Endodermal cell (in vitro differentiated cells): Measurements from ENCODE around the gene PLCB3. TPM values are rescaled to one million over a fixed set of nuclear protein-coding genes. Genes with fewer than 3 reads are reported as not detected.

Source experiments
- DNase-seq: peaks from one replicate; pipeline ENCODE4 v3.0.0-alpha.2; 2017
- H3K27ac ChIP-seq: 2 replicates; pipeline ENCODE4 v1.5.1; 2013; ENCODE audit warnings: mild to moderate bottlenecking, low read depth, low read length, moderate library complexity
- H3K27me3 ChIP-seq: 2 replicates; pipeline ENCODE4 v1.6.1; 2013; ENCODE audit warnings: mild to moderate bottlenecking, low read length, moderate library complexity; ENCODE audit not compliant: insufficient read depth, control insufficient read depth, poor library complexity, severe bottlenecking
- H3K36me3 ChIP-seq: 2 replicates; pipeline ENCODE4 v1.7.0; 2013; ENCODE audit warnings: mild to moderate bottlenecking, low read length, moderate library complexity; ENCODE audit not compliant: control insufficient read depth, insufficient read depth
- H3K4me1 ChIP-seq: one replicate; pipeline ENCODE4 v1.7.0; 2013; ENCODE audit warnings: low read length; ENCODE audit not compliant: control insufficient read depth, insufficient read depth
- H3K4me3 ChIP-seq: 2 replicates; pipeline ENCODE4 v1.5.1; 2013; ENCODE audit warnings: mild to moderate bottlenecking, low read length, moderate library complexity
- H3K9ac ChIP-seq: 2 replicates; pipeline ENCODE4 v1.6.1; 2013; ENCODE audit warnings: mild to moderate bottlenecking, low read length, moderate library complexity; ENCODE audit not compliant: poor library complexity, severe bottlenecking; ENCODE audit errors: extremely low read depth
- H3K9me3 ChIP-seq: 2 replicates; pipeline ENCODE4 v1.6.1; 2013; ENCODE audit warnings: mild to moderate bottlenecking, low read length, moderate library complexity; ENCODE audit not compliant: control insufficient read depth
- H3K27ac Mint-ChIP-seq: 2 replicates; pipeline ENCODE4 v1.8.0; 2020; ENCODE audit warnings: mixed read lengths
- H3K27me3 Mint-ChIP-seq: 2 replicates; pipeline ENCODE4 v1.8.0; 2021; ENCODE audit warnings: mild to moderate bottlenecking, mixed read lengths; ENCODE audit not compliant: insufficient read depth
- H3K36me3 Mint-ChIP-seq: 2 replicates; pipeline ENCODE4 v1.8.0; 2020; ENCODE audit warnings: low read depth, mixed read lengths
- H3K4me1 Mint-ChIP-seq: 2 replicates; pipeline ENCODE4 v1.8.0; 2020; ENCODE audit warnings: mixed read lengths
- H3K4me3 Mint-ChIP-seq: 2 replicates; pipeline ENCODE4 v1.8.0; 2020; ENCODE audit warnings: mild to moderate bottlenecking, moderate library complexity, mixed read lengths
- H3K9me3 Mint-ChIP-seq: 2 replicates; pipeline ENCODE4 v1.8.0; 2020; ENCODE audit warnings: mild to moderate bottlenecking, mixed read lengths
- WGBS, 2 experiments: methylation state at CpG; one replicate each; pipeline versions ENCODE4 v1.1.5 to v1.1.7; 2013; ENCODE audit warnings: missing lambda C conversion rate in 2 of 2, mixed read lengths in 1 of 2; ENCODE audit not compliant: insufficient coverage in 1 of 2, insufficient read length in 1 of 2; 5-methylcytosine and 5-hydroxymethylcytosine counted together
- total RNA-seq, 2 donors: library from RNA; stranded (reverse); fragmentation: NEBNext Ultra II Directional in 1 of 2; extraction: Animal tissue kit (Norgen Biotek cat#: 25700) in 1 of 2; gene quantifications; 2 replicates in 1 of 2; 3 replicates in 1 of 2; pipeline ENCODE4 v1.2.1, GENCODE V29; 2021
- TF ChIP-seq, protein P1 (sequence below): fragments of 200-600 bp; sonication (generic); conservative IDR thresholded peaks from 2 replicates; pipeline ENCODE4 v1.5.0; 2021; ENCODE audit warnings: antibody characterized with exemption, mild to moderate bottlenecking

The PLCB3 gene
- total RNA-seq, 2 donors from 2014 or later = 75.0 to 83.2 TPM

- Mint-ChIP-seq H3K4me3 (no peak overlapping the region), H3K9me3 (no peaks in the 10 kb centered on the region), H3K4me1 (peaks cover 10% of the 10 kb centered on the region), H3K27me3 (no peaks in the 10 kb centered on the region), H3K27ac (no peak overlapping the region), H3K36me3 (peaks cover 36% of the 10 kb centered on the region)
- Histone ChIP-seq H3K27ac (no peak overlapping the region), H3K9ac (no peak overlapping the region), H3K36me3 (peaks cover 32% of the 10 kb centered on the region), H3K4me3 (no peak overlapping the region), H3K27me3 (no peaks in the 10 kb centered on the region), H3K4me1 (no peaks in the 10 kb centered on the region), H3K9me3 (no peaks in the 10 kb centered on the region)
- TF ChIP-seq, protein P1, sequence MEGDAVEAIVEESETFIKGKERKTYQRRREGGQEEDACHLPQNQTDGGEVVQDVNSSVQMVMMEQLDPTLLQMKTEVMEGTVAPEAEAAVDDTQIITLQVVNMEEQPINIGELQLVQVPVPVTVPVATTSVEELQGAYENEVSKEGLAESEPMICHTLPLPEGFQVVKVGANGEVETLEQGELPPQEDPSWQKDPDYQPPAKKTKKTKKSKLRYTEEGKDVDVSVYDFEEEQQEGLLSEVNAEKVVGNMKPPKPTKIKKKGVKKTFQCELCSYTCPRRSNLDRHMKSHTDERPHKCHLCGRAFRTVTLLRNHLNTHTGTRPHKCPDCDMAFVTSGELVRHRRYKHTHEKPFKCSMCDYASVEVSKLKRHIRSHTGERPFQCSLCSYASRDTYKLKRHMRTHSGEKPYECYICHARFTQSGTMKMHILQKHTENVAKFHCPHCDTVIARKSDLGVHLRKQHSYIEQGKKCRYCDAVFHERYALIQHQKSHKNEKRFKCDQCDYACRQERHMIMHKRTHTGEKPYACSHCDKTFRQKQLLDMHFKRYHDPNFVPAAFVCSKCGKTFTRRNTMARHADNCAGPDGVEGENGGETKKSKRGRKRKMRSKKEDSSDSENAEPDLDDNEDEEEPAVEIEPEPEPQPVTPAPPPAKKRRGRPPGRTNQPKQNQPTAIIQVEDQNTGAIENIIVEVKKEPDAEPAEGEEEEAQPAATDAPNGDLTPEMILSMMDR = no peak
- DNase-seq = no peak
- WGBS, 2 experiments = 91 to 97% methylated on average over 14 to 15 of the region's 15 CpGs
These were observed 15.0 kb downstream of the PLCB3 start for GRCh38 chr11:64266339-64266738.

DNA sequence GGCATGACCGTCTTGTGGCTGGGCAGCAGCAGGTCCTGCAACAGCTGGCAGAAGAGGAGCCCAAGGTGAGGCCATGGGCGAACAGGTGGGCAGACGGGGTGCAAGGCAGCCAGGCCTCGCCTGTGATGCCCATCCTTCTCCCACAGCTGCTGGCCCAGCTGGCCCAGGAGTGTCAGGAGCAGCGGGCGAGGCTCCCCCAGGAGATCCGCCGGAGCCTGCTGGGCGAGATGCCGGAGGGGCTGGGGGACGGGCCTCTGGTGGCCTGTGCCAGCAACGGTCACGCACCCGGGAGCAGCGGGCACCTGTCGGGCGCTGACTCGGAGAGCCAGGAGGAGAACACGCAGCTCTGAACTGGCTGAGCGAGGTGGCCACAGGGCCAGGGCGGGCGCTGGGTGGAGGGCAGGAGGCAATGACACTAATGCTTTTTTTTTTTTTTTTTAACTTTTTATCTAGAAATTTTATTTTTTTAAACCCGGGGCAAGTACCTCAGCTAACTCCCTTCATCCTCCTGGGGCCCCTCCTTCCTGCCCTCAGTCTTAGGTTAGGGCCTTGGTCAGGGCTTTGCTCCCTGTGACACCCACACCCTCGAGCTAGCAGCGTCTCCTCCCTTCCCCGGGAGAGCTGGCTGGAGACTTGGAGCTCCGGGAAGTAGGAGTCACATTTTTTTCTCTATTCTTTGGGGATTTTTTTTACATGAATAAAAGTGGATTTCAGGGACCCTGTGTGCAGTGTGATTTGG is 16.0 kb downstream of the PLCB3 start:
- Mint-ChIP-seq H3K4me3 (no peak overlapping the region), H3K4me1 (peaks cover 10% of the 10 kb centered on the region), H3K27ac (peak overlapping the region; percentile 95), H3K36me3 (peaks cover 30% of the 10 kb centered on the region), H3K9me3 (no peaks in the 10 kb centered on the region), H3K27me3 (no peaks in the 10 kb centered on the region)
- Histone ChIP-seq H3K27me3 (no peaks in the 10 kb centered on the region), H3K9ac (no peak overlapping the region), H3K27ac (no peak overlapping the region), H3K4me3 (no peak overlapping the region), H3K36me3 (peaks cover 25% of the 10 kb centered on the region), H3K9me3 (no peaks in the 10 kb centered on the region), H3K4me1 (no peaks in the 10 kb centered on the region)
- no peak for DNase-seq
- TF ChIP-seq, protein P1 = no peak
- 87 to 88% methylated on average over 8 to 26 of the region's 27 CpGs for WGBS, 2 experiments

GRCh38 chr11:64268025-64268892 is 16.9 kb downstream of the PLCB3 start:
- no peaks in the 10 kb centered on the region for H3K9me3 Mint-ChIP-seq
- peak overlapping the region; percentile 91 for H3K9ac ChIP-seq
- TF ChIP-seq, protein P1 = no peak
- no peaks in the 10 kb centered on the region for H3K27me3 ChIP-seq
- peak overlapping the region; percentile 94 for H3K27ac ChIP-seq
- H3K27ac Mint-ChIP-seq = peak overlapping the region; percentile 95
- peak overlapping the region; percentile 95 for H3K4me3 Mint-ChIP-seq
- H3K27me3 Mint-ChIP-seq = no peaks in the 10 kb centered on the region
- H3K4me1 ChIP-seq = no peaks in the 10 kb centered on the region
- H3K9me3 ChIP-seq = no peaks in the 10 kb centered on the region
- WGBS, 2 experiments = 80 to 87% methylated on average over 15 to 23 of the region's 23 CpGs
- H3K4me1 Mint-ChIP-seq = peaks cover 10% of the 10 kb centered on the region
- H3K36me3 ChIP-seq = peaks cover 17% of the 10 kb centered on the region
- peaks cover 22% of the 10 kb centered on the region for H3K36me3 Mint-ChIP-seq
- DNase-seq = peak; percentile 87
- peak overlapping the region; percentile 82 for H3K4me3 ChIP-seq
